NB4 (cell line): Measurements from ENCODE around the gene P2RX7.

Source experiments
- POLR2A ChIP-seq: IDR thresholded peaks from 2 replicates; pipeline ENCODE4 v1.6.1; 2011; ENCODE audit warnings: mild to moderate bottlenecking; ENCODE audit not compliant: insufficient read length; ENCODE audit errors: extremely low read depth
- TF ChIP-seq, protein P1 (sequence below): IDR thresholded peaks from one replicate; pipeline ENCODE4 v1.5.1; 2012; ENCODE audit warnings: low read depth, low read length

DNA sequence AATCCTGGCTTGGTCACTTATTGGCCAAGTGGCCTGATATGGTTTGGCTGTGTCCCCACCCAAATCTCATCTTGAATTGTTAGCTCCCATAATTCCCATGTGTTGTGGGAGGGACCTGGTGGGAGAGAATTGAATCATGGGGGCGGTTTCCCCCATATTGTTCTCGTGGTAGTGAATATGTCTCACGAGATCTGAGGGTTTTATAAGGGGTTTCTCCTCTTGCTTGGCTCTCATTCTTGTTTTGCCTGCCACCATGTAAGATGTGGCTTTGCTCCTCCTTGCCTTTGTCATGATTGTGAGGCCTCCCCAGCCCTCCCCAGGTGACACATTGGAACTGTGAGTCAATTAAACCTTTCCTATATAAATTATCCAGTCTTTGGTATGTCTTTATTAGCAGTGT lies 58.5 kb downstream of the P2RX7 start:
- TF ChIP-seq, protein P1, sequence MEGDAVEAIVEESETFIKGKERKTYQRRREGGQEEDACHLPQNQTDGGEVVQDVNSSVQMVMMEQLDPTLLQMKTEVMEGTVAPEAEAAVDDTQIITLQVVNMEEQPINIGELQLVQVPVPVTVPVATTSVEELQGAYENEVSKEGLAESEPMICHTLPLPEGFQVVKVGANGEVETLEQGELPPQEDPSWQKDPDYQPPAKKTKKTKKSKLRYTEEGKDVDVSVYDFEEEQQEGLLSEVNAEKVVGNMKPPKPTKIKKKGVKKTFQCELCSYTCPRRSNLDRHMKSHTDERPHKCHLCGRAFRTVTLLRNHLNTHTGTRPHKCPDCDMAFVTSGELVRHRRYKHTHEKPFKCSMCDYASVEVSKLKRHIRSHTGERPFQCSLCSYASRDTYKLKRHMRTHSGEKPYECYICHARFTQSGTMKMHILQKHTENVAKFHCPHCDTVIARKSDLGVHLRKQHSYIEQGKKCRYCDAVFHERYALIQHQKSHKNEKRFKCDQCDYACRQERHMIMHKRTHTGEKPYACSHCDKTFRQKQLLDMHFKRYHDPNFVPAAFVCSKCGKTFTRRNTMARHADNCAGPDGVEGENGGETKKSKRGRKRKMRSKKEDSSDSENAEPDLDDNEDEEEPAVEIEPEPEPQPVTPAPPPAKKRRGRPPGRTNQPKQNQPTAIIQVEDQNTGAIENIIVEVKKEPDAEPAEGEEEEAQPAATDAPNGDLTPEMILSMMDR = no peak
- no peak for TF ChIP-seq POLR2A
